Spleen (tissue), 11 donors: ENCODE data around the gene SPAG5. TPM values are rescaled to one million over a fixed set of nuclear protein-coding genes. Genes with fewer than 3 reads are reported as not detected.

Experiments used
- DNase-seq: peaks from one replicate; pipeline ENCODE4 v3.0.0-alpha.2; 2020
- H3K27ac ChIP-seq, 8 donors: fragments of 200-600 bp; sonication (generic) in 7 of 8; 1 replicate in 4 of 8; 2 replicates in 4 of 8; pipeline versions ENCODE4 v1.5.0 to v1.8.0; 2016 to 2021; ENCODE audit warnings: inconsistent platforms in 4 of 8, mild to moderate bottlenecking in 4 of 8, moderate library complexity in 1 of 8
- H3K27me3 ChIP-seq, 7 donors: fragments of 200-600 bp; sonication (generic) in 6 of 7; replicated peaks in 1 of 7; 1 replicate in 4 of 7; 2 replicates in 3 of 7; pipeline versions ENCODE4 v1.5.0 to v1.8.0; 2016 to 2021; ENCODE audit warnings: inconsistent platforms in 3 of 7, mild to moderate bottlenecking in 1 of 7
- H3K36me3 ChIP-seq, 6 donors: fragments of 200-600 bp; sonication (generic) in 5 of 6; 1 replicate in 4 of 6; 2 replicates in 2 of 6; pipeline versions ENCODE4 v1.5.0 to v1.8.0; 2016 to 2021; ENCODE audit warnings: inconsistent platforms in 2 of 6
- H3K4me1 ChIP-seq, 6 donors: fragments of 200-600 bp; sonication (generic) in 5 of 6; 1 replicate in 3 of 6; 2 replicates in 3 of 6; pipeline versions ENCODE4 v1.5.0 to v1.8.0; 2016 to 2021; ENCODE audit warnings: inconsistent platforms in 3 of 6
- H3K4me3 ChIP-seq, 8 donors: fragments of 200-600 bp; sonication (generic) in 7 of 8; 1 replicate in 4 of 8; 2 replicates in 4 of 8; pipeline versions ENCODE4 v1.5.0 to v1.8.0; 2016 to 2021; ENCODE audit warnings: inconsistent platforms in 4 of 8, mild to moderate bottlenecking in 4 of 8, moderate library complexity in 2 of 8
- H3K9me3 ChIP-seq, 8 donors: fragments of 200-600 bp; sonication (generic) in 7 of 8; 1 replicate in 4 of 8; 2 replicates in 4 of 8; pipeline versions ENCODE4 v1.5.0 to v1.8.0; 2016 to 2021; ENCODE audit warnings: inconsistent platforms in 4 of 8
- POLR2A ChIP-seq, 3 donors: fragments of 450-650 bp; IDR thresholded peaks; one replicate each; pipeline ENCODE4 v1.5.1; 2017; ENCODE audit warnings: antibody characterized with exemption in 3 of 3, mild to moderate bottlenecking in 1 of 3
- POLR2AphosphoS5 ChIP-seq, 3 donors: sonication (generic); formaldehyde crosslinking; IDR thresholded peaks; one replicate each; pipeline ENCODE4 v1.5.1; 2017; ENCODE audit warnings: antibody characterized with exemption in 3 of 3
- WGBS, 5 donors: extraction: QIAGEN DNeasy Blood & Tissue Kit in 3 of 5; methylation state at CpG; one replicate each; pipeline versions ENCODE4 v1.1.5 to v1.1.7; 2013 to 2018; 5-methylcytosine and 5-hydroxymethylcytosine counted together
- intact Hi-C: fragments of 100-400 bp; cut with DNase I; formaldehyde crosslinking; loops from one replicate; pipeline ENCODE4 v1.15.0; 2023; ENCODE audit warnings: low total_unique reads
- polyA plus RNA-seq, 3 donors: library from polyadenylated mRNA; stranded (reverse); fragments of 200-250 nt; gene quantifications; one replicate each; pipeline ENCODE4 v1.2.1, GENCODE V29; 2013
- total RNA-seq, 7 donors: library from RNA; depleted of rRNA in 3 of 7; stranded (reverse); fragments of >200 nt in 3 of 7; fragmentation: NEBNext Ultra II Directional in 4 of 7; extraction: Animal tissue kit (Norgen Biotek cat#: 25700) in 4 of 7; gene quantifications; one replicate each; pipeline versions ENCODE4 v1.1.0 to v1.2.1, GENCODE V29; 2016 to 2021
- TF ChIP-seq, protein P1 (sequence below), 11 experiments: fragments of 200-600 bp in 7 of 11; fragments of 450-650 bp in 4 of 11; sonication (generic) in 4 of 11; IDR thresholded peaks in 8 of 11; conservative IDR thresholded peaks in 3 of 11; 1 replicate in 7 of 11; 2 replicates in 4 of 11; pipeline versions ENCODE4 v1.4.0 to v1.8.0; 2016 to 2021; ENCODE audit warnings: antibody characterized with exemption in 11 of 11, inconsistent platforms in 4 of 11, mild to moderate bottlenecking in 1 of 11
- donor health status: healthy with polysubstance abuse.
- donor health status: DM: no; HTN: no; CAD: no; lungs with moderate emphysema.
- donor health status: DM: no; HTN: no; CAD: no.
- donor health status: Bipolar disorder and iron deficiency.
- donor health status: healthy.
- donor health status: DM: no; HTN: no; CAD: no.
- donor health status: DM: yes; HTN: yes; CAD: no.

The SPAG5 gene
- total and polyA plus RNA-seq, 10 donors, result 6.2 to 19.7 (median 14.6) TPM

- TF ChIP-seq, protein P1, sequence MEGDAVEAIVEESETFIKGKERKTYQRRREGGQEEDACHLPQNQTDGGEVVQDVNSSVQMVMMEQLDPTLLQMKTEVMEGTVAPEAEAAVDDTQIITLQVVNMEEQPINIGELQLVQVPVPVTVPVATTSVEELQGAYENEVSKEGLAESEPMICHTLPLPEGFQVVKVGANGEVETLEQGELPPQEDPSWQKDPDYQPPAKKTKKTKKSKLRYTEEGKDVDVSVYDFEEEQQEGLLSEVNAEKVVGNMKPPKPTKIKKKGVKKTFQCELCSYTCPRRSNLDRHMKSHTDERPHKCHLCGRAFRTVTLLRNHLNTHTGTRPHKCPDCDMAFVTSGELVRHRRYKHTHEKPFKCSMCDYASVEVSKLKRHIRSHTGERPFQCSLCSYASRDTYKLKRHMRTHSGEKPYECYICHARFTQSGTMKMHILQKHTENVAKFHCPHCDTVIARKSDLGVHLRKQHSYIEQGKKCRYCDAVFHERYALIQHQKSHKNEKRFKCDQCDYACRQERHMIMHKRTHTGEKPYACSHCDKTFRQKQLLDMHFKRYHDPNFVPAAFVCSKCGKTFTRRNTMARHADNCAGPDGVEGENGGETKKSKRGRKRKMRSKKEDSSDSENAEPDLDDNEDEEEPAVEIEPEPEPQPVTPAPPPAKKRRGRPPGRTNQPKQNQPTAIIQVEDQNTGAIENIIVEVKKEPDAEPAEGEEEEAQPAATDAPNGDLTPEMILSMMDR (IDR thresholded peaks at IDR 0.05 in 8 of 11, conservative IDR thresholded peaks at IDR 0.05 in 3 of 11), result no peak
- TF ChIP-seq POLR2AphosphoS5 (IDR thresholded peaks at IDR 0.05) (no peak), POLR2A (IDR thresholded peaks at IDR 0.05) (no peak)
These were observed 19.3 kb downstream of the SPAG5 start for GRCh38 chr17:28579526-28579925.

GRCh38 chr17:28578246-28579195, 20.3 kb downstream of the SPAG5 start:
- peaks cover 4 to 29% (median 19%) of the 10 kb centered on the region in 6 donors for H3K4me1 ChIP-seq
- WGBS, 5 donors, result 90 to 96% (median 94%) methylated on average over 8 of the region's 8 CpGs
- no peak for DNase-seq
- H3K36me3 ChIP-seq, result peaks cover 0 to 56% (median under 1%) of the 10 kb centered on the region in 6 donors
- intact Hi-C loops, result no loop called here
- no peak overlapping the region for H3K4me3 ChIP-seq
- no peaks in the 10 kb centered on the region for H3K9me3 ChIP-seq
- TF ChIP-seq, protein P1 (IDR thresholded peaks at IDR 0.05 in 8 of 11, conservative IDR thresholded peaks at IDR 0.05 in 3 of 11), result no peak
- TF ChIP-seq POLR2A (IDR thresholded peaks at IDR 0.05) (no peak), POLR2AphosphoS5 (IDR thresholded peaks at IDR 0.05) (no peak)
- no peak overlapping the region for H3K27ac ChIP-seq
- no peaks in the 10 kb centered on the region for H3K27me3 ChIP-seq

More at GRCh38 chr17:28579526-28579925, 19.3 kb downstream of the SPAG5 start:
- 67 to 84% (median 76%) methylated on average over 4 of the region's 4 CpGs for WGBS, 5 donors
- H3K27ac ChIP-seq, result no peak overlapping the region
- H3K36me3 ChIP-seq, result peaks cover 0 to 61% (median 9%) of the 10 kb centered on the region in 6 donors
- no peak overlapping the region for H3K4me3 ChIP-seq
- H3K9me3 ChIP-seq, result no peaks in the 10 kb centered on the region
- intact Hi-C loops, result no loop called here
- peaks cover 4 to 29% (median 19%) of the 10 kb centered on the region in 6 donors for H3K4me1 ChIP-seq
- DNase-seq, result no peak
- H3K27me3 ChIP-seq, result no peaks in the 10 kb centered on the region

DNA sequence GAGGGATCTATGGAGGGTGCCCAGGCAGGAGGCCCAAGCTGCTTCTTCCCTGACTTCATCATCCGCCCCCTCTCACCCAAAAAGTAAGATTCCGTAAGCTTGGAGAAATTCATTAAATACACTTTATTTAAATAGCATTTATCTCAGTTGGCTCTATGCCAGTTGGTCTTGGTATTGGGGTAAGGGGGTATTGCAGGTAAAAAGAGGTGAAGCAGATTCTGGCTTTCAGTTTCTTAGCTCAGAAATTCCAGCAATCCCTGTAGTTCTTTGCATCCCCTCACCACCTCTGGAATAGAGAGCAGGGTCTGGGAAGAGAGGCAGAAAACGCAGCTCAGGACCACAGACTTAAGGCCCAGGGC, 21.4 kb downstream of the SPAG5 start:
- Histone ChIP-seq H3K36me3 (peaks cover 0 to 46% (median 0%) of the 10 kb centered on the region in 6 donors), H3K27me3 (no peaks in the 10 kb centered on the region), H3K4me1 (peaks cover 5 to 38% (median 22%) of the 10 kb centered on the region in 6 donors), H3K9me3 (no peaks in the 10 kb centered on the region), H3K27ac (peak overlapping the region in 7 of 8 donors; percentile 57 to 80 (median 73)), H3K4me3 (peak overlapping the region in 1 of 8 donors; percentile 63)
- no peak for TF ChIP-seq POLR2A (IDR thresholded peaks at IDR 0.05)
- TF ChIP-seq, protein P1 (IDR thresholded peaks at IDR 0.05 in 8 of 11, conservative IDR thresholded peaks at IDR 0.05 in 3 of 11), result no peak
- TF ChIP-seq POLR2AphosphoS5 (IDR thresholded peaks at IDR 0.05), result no peak
- intact Hi-C loops, result no loop called here
- no peak for DNase-seq
- 89 to 98% (median 95%) methylated on average over 3 of the region's 3 CpGs for WGBS, 5 donors
